T follicular helper cell (primary cell): Measurements from ENCODE around the gene SLC45A1.

Experiments
- DNase-seq: peaks from one replicate; pipeline ENCODE4 v3.0.0-alpha.2; 2020; ENCODE audit warnings: low read depth

SLC45A1 gene

DNA sequence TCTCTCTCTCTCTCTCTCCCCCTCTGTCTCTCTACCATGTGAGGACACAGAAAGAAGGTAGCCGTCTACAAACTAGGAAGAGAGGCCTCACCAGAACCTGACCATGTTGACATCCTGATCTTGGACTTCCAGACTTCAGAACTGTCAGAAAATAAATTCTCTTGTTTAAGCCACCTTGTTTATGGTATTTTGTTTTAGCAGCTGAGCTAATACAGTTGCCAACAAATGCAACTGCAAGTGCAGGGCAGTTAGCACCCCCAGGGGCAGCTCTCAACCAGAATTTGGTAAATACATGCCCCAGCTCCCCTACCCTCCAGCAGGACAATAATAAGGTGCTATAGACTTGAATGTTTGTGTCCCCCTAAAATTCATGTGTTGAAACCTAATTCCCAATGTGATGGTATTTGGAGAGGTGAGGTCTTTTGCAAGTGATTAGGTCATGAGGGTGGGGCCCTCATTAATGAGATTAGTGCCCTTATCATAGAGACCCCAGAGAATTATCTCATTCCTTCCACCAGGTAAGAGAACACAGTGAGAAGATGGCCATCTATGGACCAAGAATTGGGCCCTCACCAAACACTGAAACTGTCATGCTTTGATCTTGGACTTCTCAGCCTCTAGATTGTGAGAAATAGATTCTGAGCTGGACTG lies 6.7 kb upstream of the SLC45A1 start:
- no peak for DNase-seq

- DNase-seq: no peak
Measured at GRCh38 chr1:8312235-8313218, 5.4 kb upstream of the SLC45A1 start.

DNA sequence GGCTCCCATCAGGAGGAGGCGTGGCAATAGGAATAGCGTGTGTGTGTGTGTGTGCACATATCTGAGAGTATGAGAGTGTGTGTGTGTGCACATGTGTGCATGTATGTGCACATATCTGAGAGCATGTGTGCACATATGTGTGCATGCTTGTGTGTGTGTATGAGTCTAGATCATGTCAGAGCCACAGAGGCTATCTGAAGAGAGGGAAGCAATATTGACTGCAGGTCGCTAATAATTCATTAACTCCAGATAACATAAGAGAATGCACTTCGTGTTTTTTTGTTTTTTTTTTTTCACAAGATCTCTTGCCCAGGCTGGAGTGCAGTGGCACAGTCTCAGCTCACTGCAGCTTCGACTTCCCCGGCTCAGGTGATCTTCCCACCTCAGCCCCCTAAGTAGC lies 4.7 kb upstream of the SLC45A1 start:
- no peak for DNase-seq

GRCh38 chr1:8314346-8315280 lies 3.3 kb upstream of the SLC45A1 start:
- DNase-seq: peak; percentile 41

DNA sequence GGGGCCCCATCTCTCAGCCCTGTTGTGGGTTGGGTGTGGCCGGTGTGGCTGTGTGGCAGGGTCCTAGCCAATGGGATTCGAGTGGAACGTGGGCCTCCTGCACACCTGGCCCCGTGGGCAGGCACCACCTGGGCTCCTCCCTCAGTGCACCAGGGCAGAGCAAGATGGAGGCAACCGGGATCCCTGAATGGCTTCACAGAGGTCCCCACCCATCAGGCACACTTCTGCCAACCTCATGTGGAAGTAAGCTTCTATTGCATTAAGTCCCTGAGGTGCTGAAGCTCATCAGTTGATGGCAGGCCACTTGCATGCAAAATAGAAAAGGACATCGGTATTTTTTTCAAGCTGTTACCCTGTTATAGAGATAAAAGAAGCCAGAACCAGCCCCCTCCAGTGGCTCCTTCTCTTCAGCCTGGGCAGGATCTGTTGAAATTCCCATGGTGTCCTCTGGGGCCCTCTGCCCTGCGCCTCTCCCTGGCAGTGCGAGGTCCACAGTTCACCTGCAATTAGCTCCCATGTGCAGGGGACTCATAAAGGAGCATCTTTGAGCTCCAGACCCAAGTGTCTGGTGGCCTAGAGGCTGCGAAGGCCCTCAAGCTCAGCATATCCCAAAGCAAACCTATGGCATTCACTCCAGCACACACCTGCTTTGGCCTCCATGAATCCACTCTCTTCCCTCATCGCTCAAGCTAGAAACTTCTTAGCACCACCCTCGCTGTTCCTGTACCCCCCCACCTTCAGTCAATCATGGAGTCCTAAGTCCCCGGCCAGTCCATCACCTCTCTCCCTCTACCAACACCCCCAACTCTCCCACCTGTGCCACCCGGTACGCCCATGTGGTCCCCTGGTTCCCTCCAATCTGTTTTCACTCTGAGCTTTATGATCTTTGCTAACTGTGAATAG lies 2.1 kb upstream of the SLC45A1 start:
- DNase-seq: no peak

- DNase-seq: no peak
Measured at GRCh38 chr1:8318436-8318835, 522 bp downstream of the SLC45A1 start.

DNA sequence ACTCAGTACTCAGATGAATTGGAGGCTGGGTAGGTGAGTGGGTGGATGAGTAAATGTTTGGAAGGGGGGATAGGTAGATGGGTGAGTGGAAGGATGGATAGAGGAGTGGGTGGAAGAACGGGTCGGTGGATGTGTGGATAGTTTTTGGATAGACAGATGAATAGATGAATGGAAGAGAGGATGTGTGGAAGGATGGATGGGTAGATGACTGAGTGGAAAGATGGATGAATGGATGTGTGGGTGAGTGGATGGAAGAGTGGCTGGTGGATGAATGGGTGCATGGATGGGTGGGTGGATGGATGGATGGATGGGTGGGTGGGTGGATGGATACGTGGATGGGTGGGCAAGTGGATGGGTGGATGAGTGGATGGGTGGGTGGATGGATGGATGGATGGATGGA lies 3.7 kb downstream of the SLC45A1 start:
- no peak for DNase-seq

DNA sequence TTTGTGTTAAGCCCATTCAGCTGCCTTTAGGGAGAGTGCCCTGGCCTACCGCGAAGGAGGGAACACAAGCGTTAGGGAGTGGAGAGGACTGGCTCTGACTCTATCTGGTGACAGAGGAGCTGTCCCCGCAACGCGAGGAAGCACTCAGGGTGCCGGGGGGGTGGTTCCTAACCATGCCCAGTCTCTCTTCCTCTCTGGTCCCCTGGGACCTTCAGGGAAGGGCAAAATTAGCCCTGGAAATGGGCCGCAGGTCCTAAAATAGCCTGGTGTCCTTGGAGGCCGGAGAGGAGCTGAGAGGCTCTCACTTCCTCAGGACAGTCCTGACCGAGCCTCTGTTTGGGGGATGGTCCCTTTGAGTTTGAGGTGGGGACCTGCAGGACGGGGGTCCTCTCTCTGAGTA lies 5.8 kb downstream of the SLC45A1 start:
- DNase-seq: no peak

DNA sequence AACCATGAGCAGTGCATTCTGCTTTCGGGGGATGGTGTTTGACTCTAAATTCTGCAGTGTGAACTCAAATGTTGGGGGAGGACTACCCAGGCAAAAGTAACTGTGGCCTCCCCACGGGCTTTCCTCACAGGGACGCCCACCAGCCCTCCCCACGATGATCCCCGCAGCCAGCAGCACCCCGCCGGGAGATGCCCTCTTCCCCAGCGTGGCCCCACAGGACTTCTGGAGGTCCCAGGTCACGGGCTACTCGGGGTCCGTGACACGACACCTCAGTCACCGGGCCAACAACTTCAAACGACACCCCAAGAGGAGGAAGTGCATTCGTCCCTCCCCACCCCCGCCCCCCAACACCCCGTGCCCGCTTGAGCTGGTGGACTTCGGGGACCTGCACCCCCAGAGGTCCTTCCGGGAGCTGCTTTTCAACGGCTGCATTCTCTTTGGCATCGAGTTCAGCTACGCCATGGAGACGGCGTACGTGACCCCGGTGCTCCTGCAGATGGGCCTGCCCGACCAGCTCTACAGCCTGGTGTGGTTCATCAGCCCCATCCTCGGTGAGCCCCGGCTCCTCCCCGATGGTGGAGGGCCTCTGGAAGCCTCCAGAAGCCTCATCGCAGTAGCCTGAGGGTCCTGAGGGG lies 6.4 kb downstream of the SLC45A1 start:
- DNase-seq: no peak

GRCh38 chr1:8325771-8326170 lies 7.9 kb downstream of the SLC45A1 start:
- DNase-seq: no peak

DNA sequence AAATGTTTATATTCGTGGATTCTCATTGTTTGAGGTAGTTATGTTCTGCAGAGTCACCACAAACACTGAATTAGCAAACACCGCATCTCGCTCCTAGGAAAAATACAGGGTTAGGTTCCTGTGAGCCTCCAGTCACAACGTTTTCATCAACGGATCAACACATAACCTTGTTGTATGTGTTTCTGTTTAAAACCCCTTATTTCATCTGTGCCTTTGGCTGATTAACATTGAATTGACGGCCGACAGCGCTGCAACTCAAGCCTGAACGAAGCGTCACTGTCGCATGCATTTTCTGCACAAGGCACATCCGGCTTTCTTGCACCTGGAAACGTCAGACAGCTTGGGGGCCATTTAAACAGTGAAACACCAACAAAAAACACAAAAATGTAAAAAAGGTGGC lies 8.4 kb downstream of the SLC45A1 start:
- DNase-seq: no peak

DNA sequence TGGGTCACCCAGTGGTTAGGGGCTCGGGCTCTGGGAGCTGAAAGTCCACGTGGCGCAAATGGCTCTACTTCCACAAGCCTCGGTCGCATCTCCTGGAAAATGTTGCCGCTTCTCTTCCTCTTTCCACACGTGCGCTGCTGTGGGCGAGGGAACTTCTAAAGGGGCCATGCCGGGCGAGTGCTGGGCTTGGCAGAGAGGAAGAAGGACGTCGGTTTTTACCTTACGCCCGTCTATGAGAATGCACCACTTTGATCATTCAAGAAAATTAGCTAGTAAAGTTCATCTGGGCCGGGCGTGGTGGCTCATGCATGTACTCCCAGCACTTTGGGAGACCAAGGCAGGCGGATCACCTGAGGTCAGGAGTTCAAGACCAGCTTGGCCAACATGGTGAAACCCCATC lies 10.4 kb downstream of the SLC45A1 start:
- DNase-seq: no peak

- DNase-seq: no peak
Measured at GRCh38 chr1:8329439-8329838, 11.5 kb downstream of the SLC45A1 start.

- DNase-seq: no peak
Measured at GRCh38 chr1:8329858-8330257, 11.9 kb downstream of the SLC45A1 start.

- no peak for DNase-seq
Measured at GRCh38 chr1:8330271-8331125, 12.6 kb downstream of the SLC45A1 start.

DNA sequence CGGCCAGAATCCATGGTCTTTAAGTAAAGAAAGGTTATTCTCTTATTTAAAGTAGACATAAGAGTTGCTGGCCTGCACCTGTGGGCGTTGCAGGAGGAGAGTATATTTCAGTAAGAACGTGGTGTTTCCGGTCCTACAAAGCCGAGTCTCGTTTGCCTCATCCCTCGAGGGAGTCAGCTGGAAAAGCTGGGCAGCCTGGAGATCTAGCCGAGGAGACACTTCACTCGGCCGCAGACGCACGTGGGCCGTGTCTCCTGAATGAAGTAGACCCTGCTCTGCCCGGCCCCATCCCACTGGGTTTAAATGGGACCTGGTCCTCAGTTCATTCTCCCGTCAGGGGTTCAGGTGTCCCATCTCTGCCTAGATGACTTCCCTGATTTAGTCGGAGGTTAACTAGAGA lies 14.9 kb downstream of the SLC45A1 start:
- DNase-seq: no peak

DNA sequence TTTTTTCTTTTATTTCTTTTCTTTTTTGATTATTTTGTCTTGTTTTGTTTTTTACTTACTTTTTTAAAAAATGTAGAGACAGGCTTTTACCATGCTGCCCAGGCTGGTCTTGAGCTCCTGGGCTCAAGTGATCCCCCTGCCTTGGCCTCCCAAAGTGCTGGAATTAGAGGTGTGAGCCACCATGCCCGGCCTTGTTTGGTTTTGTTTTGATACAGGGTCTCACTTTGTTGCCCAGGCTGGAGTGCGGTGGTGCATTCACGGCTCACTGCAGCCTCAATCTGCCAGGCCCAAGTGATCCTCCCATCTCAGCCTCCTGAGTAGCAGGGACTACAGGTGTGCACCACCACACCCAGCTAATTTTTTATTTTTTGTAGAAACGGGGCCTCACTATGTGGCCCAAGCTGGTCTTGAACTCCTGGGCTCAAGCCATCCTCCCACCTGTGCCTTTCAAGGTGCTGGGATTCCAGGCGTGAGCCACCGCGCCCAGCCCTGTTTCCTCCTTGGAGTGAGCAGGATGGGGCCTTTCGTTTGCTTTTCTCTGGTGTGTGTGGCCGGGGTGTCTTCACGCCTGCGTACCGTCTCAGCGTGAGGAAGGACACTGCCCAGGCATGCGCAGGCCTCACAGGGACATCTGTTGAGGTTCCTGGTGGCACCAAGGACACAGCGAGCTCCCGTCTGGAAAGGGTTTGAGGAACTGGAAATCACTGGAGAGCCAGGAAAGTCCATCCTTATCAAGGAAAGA lies 15.5 kb downstream of the SLC45A1 start:
- DNase-seq: no peak

DNA sequence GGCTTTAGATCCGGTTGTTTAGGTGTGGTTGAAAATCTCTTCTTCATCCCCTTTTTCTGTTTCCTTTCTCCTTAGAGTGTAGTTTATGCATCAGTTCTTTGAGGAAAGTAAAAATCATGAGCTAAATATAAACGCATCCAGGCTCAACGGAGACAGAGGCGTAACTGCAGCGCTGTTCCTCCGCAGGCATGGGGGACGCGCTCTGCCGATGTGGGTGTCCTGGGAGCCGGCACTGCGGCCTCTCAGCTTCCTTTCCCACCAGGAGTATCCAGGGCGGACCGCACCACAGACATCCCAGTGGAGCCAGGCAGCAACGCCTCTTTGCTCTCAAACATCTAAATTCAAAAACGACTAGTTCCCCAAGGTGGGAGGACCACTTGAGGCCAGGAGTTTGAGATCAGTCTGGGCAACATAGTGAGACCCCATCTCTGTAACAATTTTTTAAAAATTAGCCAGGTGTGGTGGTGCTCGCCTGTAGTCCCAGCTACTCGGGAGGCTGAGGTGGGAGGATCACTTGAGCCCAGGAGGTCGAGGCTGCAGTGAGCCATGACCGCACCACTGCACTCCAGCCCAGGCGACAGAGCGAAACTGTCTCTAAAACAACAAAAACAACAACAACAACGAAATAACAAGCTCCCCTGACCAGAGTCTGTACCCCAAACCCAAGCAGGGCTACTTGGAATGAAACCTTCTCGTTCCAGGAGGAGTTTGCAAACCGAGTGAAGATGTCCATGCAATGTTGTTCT lies 16.4 kb downstream of the SLC45A1 start:
- no peak for DNase-seq
